ENCODE data around the gene CPT1B. TPM values are rescaled to one million over a fixed set of nuclear protein-coding genes. Genes with fewer than 3 reads are reported as not detected.
A peak's percentile ranks its signal among the peaks of the same experiment; 100 is the strongest.

CPT1B gene
- total RNA-seq, 4 donors from 2014 or later, result 5.0 to 19.6 (median 14.6) TPM

DNA sequence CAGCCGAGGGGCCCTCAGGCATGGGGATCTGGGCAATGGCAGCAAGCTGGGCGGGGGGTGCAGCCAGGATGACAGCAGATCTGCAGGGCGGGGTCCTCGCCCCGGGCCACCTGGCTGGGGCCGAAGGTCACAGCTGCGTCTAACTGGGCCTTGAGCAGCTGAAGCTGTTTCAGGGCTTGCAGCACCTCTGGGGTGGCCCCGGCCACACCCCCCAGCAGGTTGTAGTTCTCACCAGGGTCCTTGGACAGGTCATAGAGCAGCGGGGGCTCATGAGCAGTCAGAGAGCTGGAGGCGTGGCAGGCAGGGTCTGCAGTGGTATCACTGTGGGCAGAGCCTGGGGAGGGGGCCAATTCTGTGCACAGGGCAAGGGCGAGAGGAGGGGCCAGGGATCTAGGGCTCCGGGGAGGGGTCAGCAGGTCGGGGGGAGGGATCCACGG is 46.9 kb upstream of the CPT1B start:
- intact Hi-C loops (cut with DNase I), result loop anchor here (5.0 kb wide), 1 partner anchor 72 kb away; no protein-coding TSS in a partner anchor
- Histone ChIP-seq H3K9me3 (no peaks in the 10 kb centered on the region), H3K36me3 (peaks cover 0 to 17% (median 15%) of the 10 kb centered on the region in 4 donors), H3K4me3 (no peak overlapping the region), H3K4me1 (peaks cover 37 to 57% (median 45%) of the 10 kb centered on the region in 4 donors), H3K27ac (replicated peaks in 1 of 4) (no peak overlapping the region), H3K27me3 (peaks cover 0 to 20% (median 4%) of the 10 kb centered on the region in 4 donors)
- DNase-seq (ENCODE audit: extremely low spot score), result no peak
- no peak for TF ChIP-seq CTCF (IDR thresholded peaks at IDR 0.05)
- TF ChIP-seq POLR2A (IDR thresholded peaks at IDR 0.05; ENCODE audit: low read depth), result no peak
- no peak for TF ChIP-seq EP300 (IDR thresholded peaks at IDR 0.05)
- TF ChIP-seq POLR2AphosphoS5 (IDR thresholded peaks at IDR 0.05), result no peak
- WGBS, result 75% methylated on average over 12 of the region's 14 CpGs

DNA sequence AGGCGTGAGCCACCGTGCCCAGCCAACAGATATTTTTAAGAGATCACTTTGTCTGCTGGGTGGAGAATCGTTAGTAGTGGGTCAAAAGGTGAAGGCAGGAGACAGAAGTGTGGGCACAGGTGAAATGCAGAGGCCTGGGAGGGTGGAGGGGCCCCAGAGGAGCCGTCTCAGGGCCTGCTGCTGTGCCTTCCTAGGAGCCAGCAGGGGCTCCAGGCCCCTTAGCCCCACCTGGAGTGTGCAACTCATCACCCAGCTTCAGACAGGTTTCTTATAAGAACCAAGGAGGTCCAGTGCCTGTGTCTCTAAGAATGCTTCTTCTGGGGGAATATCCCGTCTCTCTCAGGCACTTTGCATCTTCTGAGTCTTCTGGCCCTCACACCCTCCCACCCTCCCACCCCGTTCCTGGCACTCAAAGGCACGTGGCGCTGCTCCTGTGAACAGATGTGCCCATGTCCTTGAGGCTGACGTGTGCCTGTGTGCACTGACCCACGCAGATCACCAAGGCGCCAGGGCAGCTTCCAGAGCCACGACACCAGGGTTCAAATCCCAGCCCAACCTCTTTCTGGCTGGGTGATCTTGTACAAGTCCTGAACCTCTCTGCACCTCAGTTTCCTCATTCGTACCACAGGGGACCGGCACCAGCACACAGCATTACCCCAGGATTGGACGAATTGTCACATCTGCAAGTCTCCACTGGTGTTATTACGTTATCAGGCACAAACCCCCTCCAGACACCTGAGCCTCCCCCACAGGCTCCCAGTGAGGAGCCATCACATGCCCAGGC is 46.3 kb upstream of the CPT1B start:
- Histone ChIP-seq H3K9me3 (no peaks in the 10 kb centered on the region), H3K27ac (replicated peaks in 1 of 4) (no peak overlapping the region), H3K4me1 (peaks cover 42 to 63% (median 50%) of the 10 kb centered on the region in 4 donors), H3K36me3 (peaks cover 0 to 17% (median 15%) of the 10 kb centered on the region in 4 donors), H3K27me3 (peaks cover 0 to 26% (median 4%) of the 10 kb centered on the region in 4 donors), H3K4me3 (no peak overlapping the region)
- no peak for DNase-seq (ENCODE audit: extremely low spot score)
- WGBS, result 78% methylated on average over 16 of the region's 16 CpGs
- TF ChIP-seq POLR2AphosphoS5 (IDR thresholded peaks at IDR 0.05), result no peak
- TF ChIP-seq EP300 (IDR thresholded peaks at IDR 0.05), result no peak
- no peak for TF ChIP-seq CTCF (IDR thresholded peaks at IDR 0.05)
- intact Hi-C loops (cut with DNase I), result loop anchor here (5.0 kb wide), 3 partner anchors 42 to 82 kb away; partner anchors contain the start of gene CHKB

DNA sequence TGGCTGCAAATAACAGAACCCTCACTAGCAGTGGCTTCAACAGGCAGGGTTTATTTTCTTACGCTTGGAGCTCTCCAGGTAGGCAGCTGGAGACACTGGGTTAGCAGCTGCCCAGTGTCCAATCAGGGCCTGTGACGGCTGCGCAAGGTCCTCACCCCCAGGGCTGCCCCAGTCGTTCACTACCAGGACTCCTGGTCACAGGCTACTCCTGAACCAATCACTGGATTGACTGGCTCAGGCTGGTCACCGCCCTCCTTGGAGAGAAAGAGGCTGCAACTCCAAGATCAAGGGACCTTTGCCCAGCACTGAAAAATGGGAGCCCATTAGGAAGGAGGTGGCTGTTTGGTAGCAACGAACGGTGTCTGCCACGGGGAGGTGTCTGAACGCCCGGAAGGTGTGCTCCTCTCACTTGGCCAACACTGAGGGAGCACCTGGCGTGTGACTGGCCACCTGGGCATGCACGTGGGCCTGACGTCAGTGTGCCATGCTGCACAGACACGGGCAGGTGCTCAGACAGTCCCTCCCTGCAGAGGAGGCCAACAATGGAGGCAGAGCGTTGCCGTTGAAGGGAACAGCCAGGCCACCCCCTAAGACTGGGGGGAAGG is 44.6 kb upstream of the CPT1B start:
- peaks cover 35 to 54% (median 42%) of the 10 kb centered on the region in 4 donors for H3K4me1 ChIP-seq
- H3K9me3 ChIP-seq, result no peaks in the 10 kb centered on the region
- peaks cover 0 to 17% (median 15%) of the 10 kb centered on the region in 4 donors for H3K36me3 ChIP-seq
- no peak overlapping the region for H3K4me3 ChIP-seq
- intact Hi-C loops (cut with DNase I), result loop anchor here (5.0 kb wide), 2 partner anchors 41 to 81 kb away; partner anchors contain the start of gene CHKB
- WGBS, result 72% methylated on average over 12 of the region's 16 CpGs
- no peak for TF ChIP-seq POLR2AphosphoS5 (IDR thresholded peaks at IDR 0.05)
- TF ChIP-seq CTCF (IDR thresholded peaks at IDR 0.05), result no peak
- TF ChIP-seq POLR2A (IDR thresholded peaks at IDR 0.05; ENCODE audit: low read depth), result no peak
- no peak for TF ChIP-seq EP300 (IDR thresholded peaks at IDR 0.05)
- peaks cover 0 to 42% (median 4%) of the 10 kb centered on the region in 4 donors for H3K27me3 ChIP-seq
- peak overlapping the region in 1 of 4 donors; percentile 34 for H3K27ac ChIP-seq (replicated peaks in 1 of 4)
- DNase-seq (ENCODE audit: extremely low spot score), result no peak

DNA sequence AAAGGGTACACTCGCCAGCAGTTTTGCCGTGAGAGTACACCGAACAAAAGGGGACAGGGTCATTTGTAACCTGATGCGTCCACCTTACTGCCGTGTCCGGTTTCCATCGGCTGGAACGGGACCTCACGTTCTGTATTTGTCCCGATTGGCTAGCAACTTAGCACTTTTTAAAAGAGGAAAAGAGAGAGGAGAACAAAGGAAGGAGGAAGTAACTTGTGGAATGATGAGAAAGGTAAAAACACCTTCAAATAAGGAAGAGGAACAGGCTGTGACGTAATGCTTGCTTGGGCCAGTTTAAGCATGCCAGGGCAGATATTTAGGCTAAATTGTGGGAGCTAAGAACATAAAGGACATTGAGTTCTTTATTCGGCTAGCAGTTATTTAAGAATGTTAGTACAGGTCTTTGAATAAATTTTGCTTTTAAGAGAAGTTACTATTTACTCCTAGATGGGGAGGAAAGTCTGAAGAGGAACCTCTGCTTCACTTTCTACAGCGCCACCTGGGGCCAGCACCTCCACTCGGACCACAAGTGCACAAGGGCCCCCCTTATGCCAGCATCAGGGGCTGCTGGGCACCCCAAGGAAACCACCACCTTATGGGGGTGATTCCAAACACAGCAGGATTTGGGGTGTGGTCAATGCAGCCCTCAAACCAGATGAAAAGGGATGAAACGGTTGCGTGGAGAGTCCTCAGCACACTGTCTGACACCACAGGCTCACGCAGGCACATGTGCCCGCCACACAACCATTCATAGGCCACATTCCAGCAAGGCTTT is 43.9 kb upstream of the CPT1B start:
- no peak for DNase-seq (ENCODE audit: extremely low spot score)
- Histone ChIP-seq H3K9me3 (no peaks in the 10 kb centered on the region), H3K4me1 (peaks cover 31 to 47% (median 37%) of the 10 kb centered on the region in 4 donors), H3K27ac (replicated peaks in 1 of 4) (peak overlapping the region in 3 of 4 donors; percentile 2 to 34 (median 19)), H3K36me3 (peaks cover 0 to 17% (median 15%) of the 10 kb centered on the region in 4 donors), H3K4me3 (peak overlapping the region in 1 of 4 donors; percentile 50), H3K27me3 (peaks cover 0 to 44% (median 4%) of the 10 kb centered on the region in 4 donors)
- intact Hi-C loops (cut with DNase I), result loop anchor here (5.0 kb wide), 2 partner anchors 40 to 80 kb away; partner anchors contain the start of gene CHKB
- no peak for TF ChIP-seq POLR2AphosphoS5 (IDR thresholded peaks at IDR 0.05)
- no peak for TF ChIP-seq EP300 (IDR thresholded peaks at IDR 0.05)
- 31% methylated on average over 17 of the region's 18 CpGs for WGBS

Measured in esophagus muscularis mucosa (tissue), 4 donors.